GM12878 (cell line): ENCODE measurements around the gene AUNIP.

Experiments used
- BCLAF1 ChIP-seq: fragments of 450-650 bp; IDR thresholded peaks from 2 replicates; pipeline ENCODE4 v1.6.1; 2017; ENCODE audit warnings: antibody characterized with exemption, mild to moderate bottlenecking, moderate library complexity
- EP300 ChIP-seq, 2 experiments: fragments of 150-350 bp in 1 of 2; IDR thresholded peaks; 2 replicates each; pipeline ENCODE4 v1.6.1; 2011 to 2012; ENCODE audit warnings: low read depth in 2 of 2, low read length in 2 of 2, borderline replicate concordance in 1 of 2, improper control_type of control experiment in 1 of 2, inconsistent platforms in 1 of 2; ENCODE audit not compliant: control insufficient read depth in 1 of 2
- MTA3 ChIP-seq: IDR thresholded peaks from 2 replicates; pipeline ENCODE4 v1.6.1; 2012; ENCODE audit warnings: low read length, inconsistent platforms, borderline replicate concordance
- SIN3A ChIP-seq: IDR thresholded peaks from 2 replicates; pipeline ENCODE4 v1.6.1; 2012; ENCODE audit warnings: low read depth, low read length, improper control_type of control experiment

GRCh38 chr1:25863486-25864262 is 4.4 kb upstream of the AUNIP start:
- no peak for TF ChIP-seq EP300 (IDR thresholded peaks at IDR 0.05; ENCODE audit: borderline replicate concordance in 1 of 2, control insufficient read depth in 1 of 2, low read depth in 2 of 2, low read length in 2 of 2)
- TF ChIP-seq MTA3, result no peak
- no peak for TF ChIP-seq BCLAF1
- TF ChIP-seq SIN3A, result no peak
